Measurements from ENCODE around the gene CYRIA.

- no peak for TF ChIP-seq CTCF (IDR thresholded peaks at IDR 0.05)
- no peak for TF ChIP-seq POLR2AphosphoS5 (IDR thresholded peaks at IDR 0.05)
Measured at GRCh38 chr2:16655905-16656642, 9.6 kb downstream of the CYRIA start.
